AG09309 (cell line): ENCODE measurements around the gene PEMT.

ENCODE experiments used
- DNase-seq: peaks from one replicate; pipeline ENCODE4 v3.0.0-alpha.2; 2010; ENCODE audit warnings: low read depth
- H3K4me3 ChIP-seq: 2 replicates; pipeline ENCODE4 v1.5.1; 2011; ENCODE audit warnings: mild to moderate bottlenecking, low read depth, low read length, moderate library complexity; ENCODE audit not compliant: control insufficient read depth
- TF ChIP-seq, protein P1 (sequence below): IDR thresholded peaks from 2 replicates; pipeline ENCODE4 v1.5.1; 2011; ENCODE audit warnings: mild to moderate bottlenecking, low read depth, low read length, inconsistent platforms; ENCODE audit not compliant: insufficient read depth, control insufficient read depth; ENCODE audit errors: missing control alignments

The PEMT gene

DNA sequence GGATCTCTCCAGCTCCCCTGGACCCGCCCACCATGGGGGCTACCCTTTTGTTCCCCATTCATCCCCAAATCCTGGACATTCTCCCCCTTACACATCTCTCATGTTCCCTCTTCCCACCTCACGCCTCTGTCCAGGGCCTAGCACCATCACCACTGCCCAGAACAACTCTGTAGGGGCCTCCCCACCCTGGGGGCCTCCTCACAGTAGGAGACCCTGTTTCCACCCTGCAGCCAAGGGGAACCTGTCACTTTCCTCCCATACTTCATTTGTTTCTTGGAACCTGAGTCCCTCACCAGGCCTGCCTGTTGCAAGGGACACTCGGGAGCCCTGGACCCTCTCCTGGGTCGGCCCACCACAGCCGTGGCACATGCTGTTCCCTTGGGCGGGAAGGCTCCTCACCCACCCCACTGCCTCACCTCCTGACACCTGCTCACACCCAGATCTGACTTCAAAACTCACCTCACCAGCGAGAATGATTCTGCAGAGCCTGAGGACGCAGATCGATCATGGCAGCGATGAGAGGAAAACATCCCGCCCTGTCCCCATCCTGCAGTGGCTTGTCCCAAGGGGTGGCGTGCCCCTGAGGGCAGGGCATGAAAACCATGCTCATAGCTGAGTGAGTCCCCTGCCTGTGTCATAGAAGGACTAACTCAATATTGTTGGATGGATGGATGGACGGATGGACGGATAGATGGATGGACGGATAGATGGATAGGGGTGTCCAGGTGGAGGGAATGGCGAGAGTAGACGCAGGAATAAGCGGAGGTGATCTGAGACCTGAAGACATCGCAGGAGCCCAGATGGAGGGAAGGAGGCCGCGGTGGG lies 88.6 kb downstream of the PEMT start:
- TF ChIP-seq, protein P1, sequence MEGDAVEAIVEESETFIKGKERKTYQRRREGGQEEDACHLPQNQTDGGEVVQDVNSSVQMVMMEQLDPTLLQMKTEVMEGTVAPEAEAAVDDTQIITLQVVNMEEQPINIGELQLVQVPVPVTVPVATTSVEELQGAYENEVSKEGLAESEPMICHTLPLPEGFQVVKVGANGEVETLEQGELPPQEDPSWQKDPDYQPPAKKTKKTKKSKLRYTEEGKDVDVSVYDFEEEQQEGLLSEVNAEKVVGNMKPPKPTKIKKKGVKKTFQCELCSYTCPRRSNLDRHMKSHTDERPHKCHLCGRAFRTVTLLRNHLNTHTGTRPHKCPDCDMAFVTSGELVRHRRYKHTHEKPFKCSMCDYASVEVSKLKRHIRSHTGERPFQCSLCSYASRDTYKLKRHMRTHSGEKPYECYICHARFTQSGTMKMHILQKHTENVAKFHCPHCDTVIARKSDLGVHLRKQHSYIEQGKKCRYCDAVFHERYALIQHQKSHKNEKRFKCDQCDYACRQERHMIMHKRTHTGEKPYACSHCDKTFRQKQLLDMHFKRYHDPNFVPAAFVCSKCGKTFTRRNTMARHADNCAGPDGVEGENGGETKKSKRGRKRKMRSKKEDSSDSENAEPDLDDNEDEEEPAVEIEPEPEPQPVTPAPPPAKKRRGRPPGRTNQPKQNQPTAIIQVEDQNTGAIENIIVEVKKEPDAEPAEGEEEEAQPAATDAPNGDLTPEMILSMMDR, result no peak
- no peak for DNase-seq
- H3K4me3 ChIP-seq, result no peak overlapping the region

- no peak overlapping the region for H3K4me3 ChIP-seq
- DNase-seq, result no peak
- TF ChIP-seq, protein P1, result peak; percentile 33
Observed at GRCh38 chr17:17500999-17501605, 90.4 kb downstream of the PEMT start.

DNA sequence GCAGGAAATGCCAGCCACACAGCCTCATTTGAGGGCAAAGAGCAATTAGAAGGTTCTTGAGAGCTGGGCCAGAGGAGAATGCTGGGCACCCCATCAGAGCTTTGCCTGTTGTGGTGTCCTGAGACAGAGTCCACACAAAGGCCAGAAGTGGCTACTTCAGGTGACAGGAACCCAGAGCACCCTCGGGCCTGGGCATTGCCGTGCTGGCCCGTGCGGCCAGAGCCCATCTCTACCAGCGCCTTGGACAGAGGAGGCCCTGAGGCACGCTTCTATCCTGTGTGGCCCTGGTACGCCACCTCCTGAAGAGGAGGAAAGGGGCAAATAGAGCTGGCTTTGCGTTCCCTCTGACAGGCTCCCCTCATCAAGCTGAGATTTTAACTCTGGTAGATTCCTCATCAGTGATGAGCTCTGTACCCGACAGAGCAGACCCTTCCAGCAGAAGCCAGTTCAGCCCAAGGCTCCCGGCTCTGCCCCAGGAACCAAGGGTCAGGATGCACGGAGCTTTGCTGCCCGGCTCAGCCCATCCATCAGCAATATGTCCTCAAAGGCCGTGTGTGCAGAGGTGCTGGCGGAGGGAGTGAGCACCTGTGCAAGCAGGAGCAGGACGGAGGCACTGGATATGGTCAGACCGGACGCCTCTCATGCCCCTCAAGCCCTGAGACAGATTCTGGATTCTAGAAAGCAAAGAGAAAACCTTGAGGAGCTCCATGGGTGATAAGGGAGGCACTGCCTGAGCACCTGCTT lies 91.9 kb downstream of the PEMT start:
- TF ChIP-seq, protein P1, result no peak
- H3K4me3 ChIP-seq, result no peak overlapping the region
- no peak for DNase-seq

GRCh38 chr17:17498606-17499301 lies 92.8 kb downstream of the PEMT start:
- H3K4me3 ChIP-seq, result no peak overlapping the region

GRCh38 chr17:17497845-17498520 lies 93.5 kb downstream of the PEMT start:
- DNase-seq, result no peak
- TF ChIP-seq, protein P1, result no peak
- H3K4me3 ChIP-seq, result no peak overlapping the region

More at GRCh38 chr17:17498606-17499301, 92.8 kb downstream of the PEMT start:
- no peak for DNase-seq
- TF ChIP-seq, protein P1, result no peak

GRCh38 chr17:17497065-17497844 lies 94.3 kb downstream of the PEMT start:
- TF ChIP-seq, protein P1, result no peak
- H3K4me3 ChIP-seq, result peak overlapping the region; percentile 17
- no peak for DNase-seq
